Measurements from ENCODE around the gene OR4A15.

Gene OR4A15

GRCh38 chr11:55367674-55368073, at the start of gene OR4A15:
Gene OR4A15 (plus strand): TSS chr11:55367974. CDS start chr11:55367974, 0 bp downstream.
- Mint-ChIP-seq H3K27me3 (no peaks in the 10 kb centered on the region), H3K4me3 (no peak within 1 kb of the TSS), H3K9me3 (peaks cover 18% of the 10 kb centered on the region), H3K27ac (ENCODE audit: low read depth) (no peak within 1 kb of the TSS), H3K36me3 (ENCODE audit: insufficient read depth) (no peaks in the 10 kb centered on the region), H3K4me1 (no peaks in the 10 kb centered on the region)
- ATAC-seq (replicated peaks; ENCODE audit: extremely low read depth, poor library complexity, severe bottlenecking): no peak
- no peak for DNase-seq (ENCODE audit: low spot score in 2 of 2)

- H3K36me3 Mint-ChIP-seq (ENCODE audit: insufficient read depth): no peaks in the 10 kb centered on the region
- no peak for ATAC-seq (replicated peaks; ENCODE audit: extremely low read depth, poor library complexity, severe bottlenecking)
- no peak overlapping the region for H3K27ac Mint-ChIP-seq (ENCODE audit: low read depth)
Measured at GRCh38 chr11:55324500-55324899, 43.3 kb upstream of the OR4A15 start.

GRCh38 chr11:55342901-55343300, 24.9 kb upstream of the OR4A15 start, which contains the start of gene OR4A16:
Gene OR4A16 (plus strand): TSS chr11:55343201. CDS start chr11:55343201, 0 bp downstream.
- Mint-ChIP-seq H3K4me1 (no peaks in the 10 kb centered on the region), H3K4me3 (no peak within 1 kb of the TSS), H3K9me3 (peaks cover 23% of the 10 kb centered on the region), H3K27me3 (no peaks in the 10 kb centered on the region), H3K27ac (ENCODE audit: low read depth) (no peak within 1 kb of the TSS), H3K36me3 (ENCODE audit: insufficient read depth) (no peaks in the 10 kb centered on the region)
- DNase-seq (ENCODE audit: low spot score in 2 of 2): no peak
- ATAC-seq (replicated peaks; ENCODE audit: extremely low read depth, poor library complexity, severe bottlenecking): no peak

More at GRCh38 chr11:55324500-55324899, 43.3 kb upstream of the OR4A15 start:
- Mint-ChIP-seq H3K4me3 (no peak overlapping the region), H3K27me3 (no peaks in the 10 kb centered on the region), H3K4me1 (no peaks in the 10 kb centered on the region), H3K9me3 (peaks cover 20% of the 10 kb centered on the region)
- DNase-seq (ENCODE audit: low spot score in 2 of 2): no peak

- Mint-ChIP-seq H3K27ac (ENCODE audit: low read depth) (no peak overlapping the region), H3K9me3 (peaks cover 31% of the 10 kb centered on the region), H3K4me3 (no peak overlapping the region), H3K4me1 (no peaks in the 10 kb centered on the region), H3K36me3 (ENCODE audit: insufficient read depth) (no peaks in the 10 kb centered on the region), H3K27me3 (no peaks in the 10 kb centered on the region)
- ATAC-seq (replicated peaks; ENCODE audit: extremely low read depth, poor library complexity, severe bottlenecking) (no peak), DNase-seq (ENCODE audit: low spot score in 2 of 2) (no peak)
Measured at GRCh38 chr11:55345306-55345705, 22.5 kb upstream of the OR4A15 start.

DNA sequence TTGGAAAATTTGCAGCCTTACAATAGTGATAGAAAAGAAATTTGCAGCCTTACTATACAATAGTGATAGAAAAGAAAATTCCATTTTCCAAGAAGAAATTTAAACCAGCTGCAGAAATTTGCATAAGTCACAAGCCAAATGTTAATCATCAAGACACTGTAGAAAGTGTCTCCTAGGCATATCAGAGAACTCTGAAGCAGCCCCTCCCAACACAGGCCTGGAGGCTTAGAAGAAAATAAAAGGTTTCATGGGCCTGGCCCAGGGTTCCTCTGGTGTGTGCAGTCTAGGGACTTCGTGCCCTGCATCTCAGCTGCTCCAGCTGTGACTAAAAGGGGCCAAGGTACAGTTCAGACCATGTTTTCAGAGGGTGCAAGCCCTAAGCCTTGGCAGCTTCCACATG, 18.7 kb upstream of the OR4A15 start:
- DNase-seq (ENCODE audit: low spot score in 2 of 2): no peak
- H3K9me3 Mint-ChIP-seq: peaks cover 21% of the 10 kb centered on the region
- H3K4me1 Mint-ChIP-seq: no peaks in the 10 kb centered on the region
- H3K27me3 Mint-ChIP-seq: no peaks in the 10 kb centered on the region
- H3K36me3 Mint-ChIP-seq (ENCODE audit: insufficient read depth): no peaks in the 10 kb centered on the region
- no peak overlapping the region for H3K27ac Mint-ChIP-seq (ENCODE audit: low read depth)
- ATAC-seq (replicated peaks; ENCODE audit: extremely low read depth, poor library complexity, severe bottlenecking): peak; percentile 14
- H3K4me3 Mint-ChIP-seq: no peak overlapping the region

GRCh38 chr11:55357560-55358184, 10.1 kb upstream of the OR4A15 start:
- ATAC-seq (replicated peaks; ENCODE audit: extremely low read depth, poor library complexity, severe bottlenecking): no peak
- H3K4me3 Mint-ChIP-seq: no peak overlapping the region
- H3K9me3 Mint-ChIP-seq: peaks cover 38% of the 10 kb centered on the region
- DNase-seq (ENCODE audit: low spot score in 2 of 2): no peak
- no peak overlapping the region for H3K27ac Mint-ChIP-seq (ENCODE audit: low read depth)
- H3K4me1 Mint-ChIP-seq: no peaks in the 10 kb centered on the region
- peaks cover 2% of the 10 kb centered on the region for H3K36me3 Mint-ChIP-seq (ENCODE audit: insufficient read depth)
- H3K27me3 Mint-ChIP-seq: no peaks in the 10 kb centered on the region

GRCh38 chr11:55401011-55401410, 33.2 kb downstream of the OR4A15 start:
- Mint-ChIP-seq H3K27me3 (no peaks in the 10 kb centered on the region), H3K4me3 (no peak overlapping the region), H3K4me1 (no peaks in the 10 kb centered on the region), H3K27ac (ENCODE audit: low read depth) (no peak overlapping the region), H3K9me3 (peaks cover 31% of the 10 kb centered on the region), H3K36me3 (ENCODE audit: insufficient read depth) (no peaks in the 10 kb centered on the region)
- ATAC-seq (replicated peaks; ENCODE audit: extremely low read depth, poor library complexity, severe bottlenecking) (no peak), DNase-seq (ENCODE audit: low spot score in 2 of 2) (no peak)

All from central memory CD8-positive, alpha-beta T cell (primary cell).